ENCODE results near the gene ARHGAP23.

The ARHGAP23 gene

GRCh38 chr17:38552343-38552742 lies 124.1 kb downstream of the ARHGAP23 start:
- no peak for DNase-seq

GRCh38 chr17:38554430-38555350 lies 126.4 kb downstream of the ARHGAP23 start:
- DNase-seq = peak in 1 of 14 donors; percentile 85

GRCh38 chr17:38556239-38556638 lies 128.0 kb downstream of the ARHGAP23 start:
- no peak for DNase-seq

DNA sequence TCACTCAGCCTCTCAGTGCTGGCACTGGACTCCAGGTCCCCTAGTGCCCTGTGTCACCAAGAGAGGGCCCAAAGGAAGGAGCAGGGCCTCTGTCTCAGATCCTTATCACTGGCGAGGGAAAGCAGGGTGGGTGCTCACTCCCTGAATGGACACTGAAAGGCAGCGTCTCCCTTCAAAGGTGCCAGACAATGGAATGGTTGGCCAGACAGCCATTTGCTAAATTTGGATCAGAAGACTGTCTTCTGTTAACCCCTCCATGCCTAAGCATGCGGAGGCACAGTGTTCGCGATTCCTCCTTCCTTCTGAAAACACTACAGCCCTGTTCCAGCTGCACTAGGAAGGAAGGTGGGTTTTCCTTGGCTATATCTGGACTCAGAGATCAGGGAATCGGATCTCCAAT lies 129.1 kb downstream of the ARHGAP23 start:
- no peak for DNase-seq

GRCh38 chr17:38557836-38558727 lies 129.8 kb downstream of the ARHGAP23 start:
- peak in 13 of 14 donors; percentile 41 to 88 (median 81) for DNase-seq

- no peak for DNase-seq
These were observed 130.4 kb downstream of the ARHGAP23 start for GRCh38 chr17:38558728-38559050.

GRCh38 chr17:38559051-38559879 lies 131.0 kb downstream of the ARHGAP23 start:
- DNase-seq = peak in 5 of 14 donors; percentile 34 to 89 (median 44)

GRCh38 chr17:38559880-38560230 lies 131.6 kb downstream of the ARHGAP23 start:
- DNase-seq = no peak

DNA sequence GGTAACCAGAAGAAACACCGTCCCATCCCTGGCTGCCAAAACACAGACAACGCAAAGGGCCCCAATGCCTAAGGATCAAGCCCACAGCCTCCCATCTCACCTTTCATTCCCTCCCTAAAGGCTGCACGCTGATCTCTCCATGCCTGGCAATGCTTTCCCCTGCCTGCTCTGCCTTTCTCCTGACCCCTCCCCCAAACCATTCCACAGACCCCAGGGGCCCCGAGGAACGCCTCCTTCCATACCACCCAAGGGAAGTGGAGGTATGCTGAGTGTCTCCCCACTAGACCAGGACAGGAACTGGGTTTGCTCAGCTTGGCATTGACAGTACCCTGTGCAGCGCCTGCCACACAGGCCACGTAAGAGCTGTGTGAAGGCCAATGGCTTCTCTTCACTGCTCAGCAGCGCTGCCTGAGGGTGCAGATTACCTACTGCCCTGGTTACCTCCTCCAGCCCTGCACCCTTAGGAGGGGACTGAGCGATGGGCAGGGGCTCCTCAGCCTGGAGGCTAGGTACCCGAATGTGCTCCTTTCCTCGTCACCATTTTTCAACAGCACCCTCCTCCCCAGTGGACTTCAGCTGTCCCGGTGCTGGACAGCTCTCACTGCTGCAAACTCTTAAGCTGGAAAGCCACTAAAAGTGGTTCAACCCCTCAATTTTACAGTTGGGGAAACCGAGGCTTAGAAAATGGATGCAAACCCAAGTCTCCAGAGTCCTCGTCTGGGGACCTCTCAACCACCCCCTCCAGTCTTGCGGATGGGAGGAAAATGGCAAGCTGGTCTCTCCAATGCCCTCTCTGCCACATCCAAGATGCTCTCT lies 132.4 kb downstream of the ARHGAP23 start:
- DNase-seq = peak in 1 of 14 donors; percentile 66

GRCh38 chr17:38561416-38562214 lies 133.4 kb downstream of the ARHGAP23 start:
- no peak for DNase-seq

All from C1 segment of cervical spinal cord (tissue), 14 donors.